H1 (cell line): ENCODE data around the gene KCNS3. TPM values are rescaled to one million over a fixed set of nuclear protein-coding genes. Genes with fewer than 3 reads are reported as not detected.

Experiments used
- CTCF ChIA-PET: fragments of 300-600 bp; sonication (Branson Sonifier 250); formaldehyde crosslinking; loops from one replicate; lab custom pipeline; 2021; ENCODE audit not compliant: partially characterized antibody; lab: Charles Lee
- POLR2A ChIA-PET: fragments of 300-600 bp; sonication (Branson Sonifier 250); formaldehyde crosslinking; loops from one replicate; lab custom pipeline; 2021; ENCODE audit warnings: inconsistent platforms; ENCODE audit not compliant: partially characterized antibody; lab: Charles Lee
- DNase-seq, 2 experiments: peaks; one replicate each; pipeline versions ENCODE4 v3.0.0 to v3.0.0-alpha.2; 2010 to 2022; ENCODE audit warnings: low spot score in 2 of 2, low read depth in 1 of 2, mixed read lengths in 1 of 2
- FAIRE-seq: peaks from 2 replicates; lab custom pipeline; 2011; peaks lifted over from hg19 to GRCh38; lab: Jason Lieb, UNC
- H2AFZ ChIP-seq: 2 replicates; pipeline ENCODE4 v1.8.1; 2012; ENCODE audit warnings: low read length, inconsistent platforms
- H2AK5ac ChIP-seq: 2 replicates; pipeline ENCODE4 v1.6.1; 2013; ENCODE audit warnings: low read depth, low read length
- H2BK120ac ChIP-seq: replicated peaks from 2 replicates; pipeline ENCODE3; 2013; ENCODE audit warnings: low read depth, low read length, inconsistent platforms
- H2BK12ac ChIP-seq: 2 replicates; pipeline ENCODE4 v1.6.1; 2013; ENCODE audit warnings: low read depth, low read length
- H2BK15ac ChIP-seq: 2 replicates; pipeline ENCODE4 v1.6.1; 2013; ENCODE audit warnings: low read length
- H2BK20ac ChIP-seq: 2 replicates; pipeline ENCODE4 v1.6.1; 2013; ENCODE audit warnings: low read length
- H2BK5ac ChIP-seq: 2 replicates; pipeline ENCODE4 v1.6.1; 2013; ENCODE audit warnings: low read depth, low read length
- H3K14ac ChIP-seq: 2 replicates; pipeline ENCODE4 v1.6.1; 2013; ENCODE audit warnings: inconsistent platforms; ENCODE audit not compliant: insufficient read length
- H3K18ac ChIP-seq: 2 replicates; pipeline ENCODE4 v1.6.1; 2013; ENCODE audit warnings: low read length; ENCODE audit errors: extremely low read depth
- H3K23ac ChIP-seq: 2 replicates; pipeline ENCODE4 v1.6.1; 2013; ENCODE audit warnings: inconsistent platforms; ENCODE audit not compliant: insufficient read length
- H3K23me2 ChIP-seq: 2 replicates; pipeline ENCODE4 v1.6.1; 2013; ENCODE audit warnings: low read depth, low read length
- H3K27ac ChIP-seq: 2 replicates; pipeline ENCODE4 v1.6.1; 2011; ENCODE audit warnings: low read depth, low read length, inconsistent platforms
- H3K27me3 ChIP-seq, 4 experiments: replicated peaks in 1 of 4; 1 replicate in 1 of 4; 2 replicates in 3 of 4; pipeline versions ENCODE4 v1.6.1 to v1.8.1; 2011 to 2013; ENCODE audit warnings: low read length in 3 of 4, mild to moderate bottlenecking in 3 of 4, inconsistent platforms in 2 of 4, mixed read lengths in 2 of 4, moderate library complexity in 1 of 4; ENCODE audit not compliant: control insufficient read depth in 3 of 4, insufficient read depth in 3 of 4; ENCODE audit errors: extremely low read depth in 1 of 4
- H3K36me3 ChIP-seq, 4 experiments: 2 replicates each; pipeline versions ENCODE4 v1.6.1 to v1.8.1; 2011 to 2013; ENCODE audit warnings: mild to moderate bottlenecking in 4 of 4, low read length in 3 of 4, moderate library complexity in 2 of 4, control low read depth in 1 of 4, inconsistent platforms in 1 of 4; ENCODE audit not compliant: insufficient read depth in 4 of 4, control insufficient read depth in 2 of 4
- H3K4ac ChIP-seq: replicated peaks from 2 replicates; pipeline ENCODE3; 2013; ENCODE audit warnings: low read length, low read depth, mixed read lengths, inconsistent platforms; ENCODE audit not compliant: insufficient read length
- H3K4me1 ChIP-seq, 4 experiments: replicated peaks in 1 of 4; 1 replicate in 1 of 4; 2 replicates in 3 of 4; pipeline versions ENCODE4 v1.6.1 to v1.8.1; 2011 to 2013; ENCODE audit warnings: low read length in 3 of 4, inconsistent platforms in 2 of 4, mixed read lengths in 1 of 4; ENCODE audit not compliant: insufficient read depth in 4 of 4, control insufficient read depth in 3 of 4
- H3K4me2 ChIP-seq, 2 experiments: 2 replicates each; pipeline versions ENCODE4 v1.6.1 to v1.8.1; 2011 to 2013; ENCODE audit warnings: low read depth in 2 of 2, low read length in 2 of 2, control low read depth in 1 of 2, inconsistent platforms in 1 of 2, mild to moderate bottlenecking in 1 of 2; ENCODE audit not compliant: insufficient read depth in 1 of 2
- H3K4me3 ChIP-seq, 4 experiments: fragments of 200-600, 300-600 bp in 1 of 4; sonication (generic), shearing (Covaris generic), sonication (Bioruptor Twin) in 1 of 4; 2 replicates each; pipeline versions ENCODE4 v1.5.1 to v1.8.1; 2011 to 2016; ENCODE audit warnings: low read length in 4 of 4, low read depth in 3 of 4, control low read depth in 2 of 4, inconsistent platforms in 2 of 4, mild to moderate bottlenecking in 2 of 4, mixed read lengths in 1 of 4, moderate library complexity in 1 of 4; ENCODE audit not compliant: insufficient read depth in 2 of 4; ENCODE audit errors: extremely low read depth in 1 of 4
- H3K56ac ChIP-seq: replicated peaks from 2 replicates; pipeline ENCODE3; 2013; ENCODE audit warnings: low read depth, mild to moderate bottlenecking, mixed read lengths, low read length, inconsistent platforms; ENCODE audit not compliant: insufficient read length
- H3K79me1 ChIP-seq: 2 replicates; pipeline ENCODE4 v1.6.1; 2013; ENCODE audit warnings: low read depth, low read length, control low read depth
- H3K79me2 ChIP-seq, 2 experiments: 2 replicates each; pipeline versions ENCODE4 v1.6.1 to v1.8.1; 2012 to 2013; ENCODE audit warnings: low read length in 2 of 2, mild to moderate bottlenecking in 2 of 2, inconsistent platforms in 1 of 2; ENCODE audit not compliant: insufficient read depth in 2 of 2, control insufficient read depth in 1 of 2
- H3K9ac ChIP-seq, 4 experiments: replicated peaks in 1 of 4; 1 replicate in 1 of 4; 2 replicates in 3 of 4; pipeline versions ENCODE4 v1.6.1 to v1.8.1; 2011 to 2013; ENCODE audit warnings: low read depth in 3 of 4, low read length in 3 of 4, control low read depth in 2 of 4, mild to moderate bottlenecking in 2 of 4, moderate library complexity in 2 of 4, inconsistent platforms in 1 of 4; ENCODE audit errors: extremely low read depth in 1 of 4
- H3K9me3 ChIP-seq, 2 experiments: 2 replicates each; pipeline versions ENCODE4 v1.6.1 to v1.8.1; 2012 to 2013; ENCODE audit warnings: mild to moderate bottlenecking in 2 of 2, moderate library complexity in 2 of 2, control low read depth in 1 of 2, inconsistent platforms in 1 of 2, low read depth in 1 of 2, low read length in 1 of 2, mixed read lengths in 1 of 2; ENCODE audit not compliant: insufficient read depth in 2 of 2
- H4K20me1 ChIP-seq, 2 experiments: replicated peaks in 1 of 2; 2 replicates each; pipeline versions ENCODE3 to v1.8.1; 2011 to 2013; ENCODE audit warnings: inconsistent platforms in 2 of 2, low read length in 2 of 2, mild to moderate bottlenecking in 1 of 2; ENCODE audit not compliant: insufficient read depth in 2 of 2, control insufficient read depth in 1 of 2
- H4K5ac ChIP-seq: 2 replicates; pipeline ENCODE4 v1.6.1; 2013; ENCODE audit warnings: low read length, low read depth, mixed read lengths, inconsistent platforms; ENCODE audit not compliant: insufficient read length
- H4K8ac ChIP-seq: 2 replicates; pipeline ENCODE4 v1.8.0; 2013; ENCODE audit warnings: mild to moderate bottlenecking, moderate library complexity, low read length, inconsistent platforms; ENCODE audit not compliant: insufficient read depth; ENCODE audit errors: extremely low read depth
- H4K91ac ChIP-seq: replicated peaks from 2 replicates; pipeline ENCODE3; 2013; ENCODE audit warnings: low read length, mixed read lengths, inconsistent platforms; ENCODE audit not compliant: insufficient read length
- ATF2 ChIP-seq: IDR thresholded peaks from 2 replicates; pipeline ENCODE4 v1.6.1; 2012; ENCODE audit warnings: low read length, inconsistent platforms
- BACH1 ChIP-seq: IDR thresholded peaks from 2 replicates; pipeline ENCODE4 v1.6.1; 2012; ENCODE audit warnings: low read length, improper control_type of control experiment
- MAFK ChIP-seq: IDR thresholded peaks from 2 replicates; pipeline ENCODE4 v1.6.1; 2012; ENCODE audit warnings: low read depth, mild to moderate bottlenecking, improper control_type of control experiment, low read length
- NRF1 ChIP-seq: IDR thresholded peaks from 2 replicates; pipeline ENCODE4 v1.6.1; 2011; ENCODE audit warnings: mild to moderate bottlenecking, low read depth, low read length, improper control_type of control experiment
- RAD21 ChIP-seq, 2 experiments: IDR thresholded peaks in 1 of 2; conservative IDR thresholded peaks in 1 of 2; 2 replicates each; pipeline ENCODE4 v1.6.1; 2011; ENCODE audit warnings: low read depth in 2 of 2, low read length in 2 of 2, improper control_type of control experiment in 1 of 2, inconsistent platforms in 1 of 2, mild to moderate bottlenecking in 1 of 2, moderate library complexity in 1 of 2
- TEAD4 ChIP-seq: IDR thresholded peaks from 2 replicates; pipeline ENCODE4 v1.6.1; 2012; ENCODE audit warnings: low read depth, low read length, inconsistent platforms, mixed read lengths
- ZNF274 ChIP-seq: IDR thresholded peaks from 2 replicates; pipeline ENCODE4 v1.7.0; 2012; ENCODE audit warnings: low read length, borderline replicate concordance; ENCODE audit errors: extremely low read depth
- WGBS, 2 experiments: shearing (Covaris generic) in 1 of 2; methylation state at CpG; one replicate each; pipeline versions ENCODE4 v1.1.6 to v1.1.7; 2013 to 2015; ENCODE audit warnings: low lambda C conversion rate in 2 of 2, mixed read lengths in 2 of 2, inconsistent platforms in 1 of 2, low coverage in 1 of 2, missing lambda C conversion rate in 1 of 2; ENCODE audit not compliant: insufficient replicate concordance in 2 of 2, insufficient coverage in 1 of 2, insufficient read length in 1 of 2; ENCODE audit errors: extremely low coverage in 1 of 2, missing lambda C conversion rate in 1 of 2; 5-methylcytosine and 5-hydroxymethylcytosine counted together
- polyA plus RNA-seq, 7 experiments: library from polyadenylated mRNA; depleted of rRNA in 3 of 7; stranded (reverse) in 5 of 7; unstranded in 2 of 7; fragments of >200 nt in 5 of 7; fragments of 200-250 nt in 2 of 7; gene quantifications; 1 replicate in 5 of 7; 2 replicates in 1 of 7; 4 replicates in 1 of 7; pipeline versions ENCODE4 v1.2.1 to v1.2.3, GENCODE V29; 2011 to 2013; ENCODE audit warnings: missing spikeins in 2 of 7, mixed read lengths in 2 of 7
- total RNA-seq: library from RNA; stranded (reverse); fragmentation: NEBNext Ultra II Directional; extraction: Animal tissue kit (Norgen Biotek cat#: 25700); gene quantifications from 2 replicates; pipeline ENCODE4 v1.2.1, GENCODE V29; 2021

KCNS3 gene
- total and polyA plus RNA-seq, 2 of the 8 experiments (the other 6 are each of a cell fraction or from before 2014, with no cell fraction given), result 22.7 to 23.0 TPM

GRCh38 chr2:17910980-17911379 lies 32.5 kb downstream of the KCNS3 start:
- H4K20me1 ChIP-seq, result no peaks in the 10 kb centered on the region
- 91% methylated on average over 5 of the region's 5 CpGs; no CpG with 5 or more reads in 1 of the 2 experiments for WGBS, 2 experiments
- H3K14ac ChIP-seq, result no peak overlapping the region
- no peak overlapping the region for H3K27ac ChIP-seq
- peaks cover 0 to 9% of the 10 kb centered on the region in 2 experiments; a peak in 1 of 4 replicates for H3K9me3 ChIP-seq
- TF ChIP-seq RAD21 (IDR thresholded peaks at IDR 0.05 in 1 of 2, conservative IDR thresholded peaks at IDR 0.05 in 1 of 2; ENCODE audit: low read depth in 2 of 2, low read length in 2 of 2), result no peak
- TF ChIP-seq TEAD4, result no peak
- no peak for TF ChIP-seq NRF1
- TF ChIP-seq ZNF274, result no peak
- TF ChIP-seq BACH1, result no peak
- TF ChIP-seq ATF2, result no peak
- no peak for TF ChIP-seq MAFK
- no peaks in the 10 kb centered on the region for H3K36me3 ChIP-seq
- H3K4me2 ChIP-seq, result no peak overlapping the region
- H4K5ac ChIP-seq, result no peak overlapping the region
- no peak overlapping the region for H3K4ac ChIP-seq
- H2BK20ac ChIP-seq, result no peak overlapping the region
- no peak overlapping the region for H3K4me3 ChIP-seq
- CTCF ChIA-PET, result interaction anchor here (0.6 to 2.7 kb wide), 8 partner anchors 10 to 355 kb away, joined by 3 to 8 read pairs (median 3); partner anchors contain the start of gene KCNS3
- H2AK5ac ChIP-seq, result no peak overlapping the region
- H3K79me2 ChIP-seq, result peaks cover 2 to 46% of the 10 kb centered on the region in 2 experiments; a peak in 3 of 4 replicates
- H2BK120ac ChIP-seq, result no peak overlapping the region
- H3K56ac ChIP-seq, result no peak overlapping the region
- no peak overlapping the region for H3K9ac ChIP-seq
- no peak for DNase-seq
- H3K18ac ChIP-seq, result no peak overlapping the region
- no peak overlapping the region for H4K91ac ChIP-seq
- H4K8ac ChIP-seq, result no peak overlapping the region
- H3K27me3 ChIP-seq, result no peaks in the 10 kb centered on the region
- H2BK12ac ChIP-seq, result no peak overlapping the region
- POLR2A ChIA-PET, result interaction anchor here (1.1 kb wide), 1 partner anchor 32 kb away, joined by 6 read pairs; the partner anchor contains the start of gene KCNS3
- no peak for FAIRE-seq
- no peaks in the 10 kb centered on the region for H3K23me2 ChIP-seq
- H2BK15ac ChIP-seq, result no peak overlapping the region
- no peak overlapping the region for H2BK5ac ChIP-seq
- no peaks in the 10 kb centered on the region; the same call in 1 of the 2 replicates for H3K79me1 ChIP-seq
- H3K4me1 ChIP-seq, result peaks cover 0 to 3% (median under 1%) of the 10 kb centered on the region in 4 experiments; a peak in 3 of 7 replicates
- no peak overlapping the region for H2AFZ ChIP-seq
- H3K23ac ChIP-seq, result no peak overlapping the region
